ENCODE data around the gene LRPAP1. TPM values are rescaled to one million over a fixed set of nuclear protein-coding genes. Genes with fewer than 3 reads are reported as not detected.

Gene LRPAP1
- total and polyA plus RNA-seq, 10 of the 15 experiments (the other 5 are each of a cell fraction or from before 2014, with no cell fraction given): 1.0 to 100 (median 51.1) TPM

DNA sequence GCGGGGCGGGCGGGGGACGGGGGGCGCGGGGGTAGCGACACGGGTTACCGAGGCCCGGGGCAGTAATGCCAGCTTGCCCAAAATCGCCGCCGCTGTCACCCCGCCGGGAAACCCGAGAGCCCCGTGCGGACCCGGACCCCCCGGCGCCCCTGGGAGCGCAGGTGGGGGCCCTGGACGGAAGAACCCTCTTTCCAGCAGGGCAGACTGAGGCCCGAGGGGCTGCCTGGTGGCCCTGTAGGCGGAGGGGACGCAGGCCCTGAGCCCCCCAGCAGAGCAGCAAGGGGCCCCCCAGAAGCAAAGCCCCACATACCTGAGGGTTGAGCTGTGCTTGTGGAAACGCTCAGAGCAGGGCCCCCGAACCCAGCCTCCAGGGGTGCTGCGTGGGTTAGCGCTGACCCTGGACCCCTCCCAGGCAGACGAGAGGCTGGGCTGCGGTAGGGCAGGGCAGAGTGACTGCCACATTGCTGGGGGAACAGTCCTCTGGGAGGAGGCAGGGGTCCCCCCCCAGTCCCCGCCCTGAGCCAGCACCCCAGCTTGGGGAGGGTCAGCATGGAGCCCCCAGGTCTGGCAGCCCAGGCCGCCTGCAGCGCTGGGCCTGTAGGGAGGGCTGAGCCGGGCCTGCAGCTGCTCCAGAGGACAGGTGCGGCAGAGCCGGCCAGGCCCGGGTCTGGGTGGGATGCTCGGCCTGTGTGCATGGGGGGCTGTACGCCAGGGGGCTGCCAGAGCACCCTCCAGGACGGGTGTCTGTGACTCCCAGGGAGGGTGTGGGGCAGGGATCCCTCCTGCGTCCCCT lies 68.5 kb downstream of the LRPAP1 start:
- BruUV-seq (replicated peaks): no TSS peak
- H2AFZ ChIP-seq (ENCODE audit: control insufficient read depth, low read depth, low read length): no peak overlapping the region
- ChIA-PET RAD21 (ENCODE audit: unreplicated experiment) (no interaction called here), CTCF (no interaction called here), SMC1A (ENCODE audit: uncharacterized antibody, unreplicated experiment) (no interaction called here), POLR2A (no interaction called here)
- intact Hi-C loops (cut with micrococcal nuclease; ENCODE audit: unreplicated experiment): no loop called here
- no peak overlapping the region for H3K4me3 ChIP-seq
- no peak for TF ChIP-seq TCF12 (IDR thresholded peaks at IDR 0.05; ENCODE audit: low read depth, low read length)
- TF ChIP-seq NR2F1 (conservative IDR thresholded peaks at IDR 0.05): no peak
- no peak for TF ChIP-seq SUPT20H (IDR thresholded peaks at IDR 0.05; ENCODE audit: borderline replicate concordance, control insufficient read depth, low read depth, low read length)
- TF ChIP-seq ATF2 (IDR thresholded peaks at IDR 0.05; ENCODE audit: low read length): no peak
- no peak for TF ChIP-seq PBX3 (IDR thresholded peaks at IDR 0.05; ENCODE audit: insufficient replicate concordance, low read depth, low read length)
- TF ChIP-seq, protein P1, sequence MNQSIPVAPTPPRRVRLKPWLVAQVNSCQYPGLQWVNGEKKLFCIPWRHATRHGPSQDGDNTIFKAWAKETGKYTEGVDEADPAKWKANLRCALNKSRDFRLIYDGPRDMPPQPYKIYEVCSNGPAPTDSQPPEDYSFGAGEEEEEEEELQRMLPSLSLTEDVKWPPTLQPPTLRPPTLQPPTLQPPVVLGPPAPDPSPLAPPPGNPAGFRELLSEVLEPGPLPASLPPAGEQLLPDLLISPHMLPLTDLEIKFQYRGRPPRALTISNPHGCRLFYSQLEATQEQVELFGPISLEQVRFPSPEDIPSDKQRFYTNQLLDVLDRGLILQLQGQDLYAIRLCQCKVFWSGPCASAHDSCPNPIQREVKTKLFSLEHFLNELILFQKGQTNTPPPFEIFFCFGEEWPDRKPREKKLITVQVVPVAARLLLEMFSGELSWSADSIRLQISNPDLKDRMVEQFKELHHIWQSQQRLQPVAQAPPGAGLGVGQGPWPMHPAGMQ (IDR thresholded peaks at IDR 0.05; ENCODE audit: borderline replicate concordance): no peak
- TF ChIP-seq, protein P2, sequence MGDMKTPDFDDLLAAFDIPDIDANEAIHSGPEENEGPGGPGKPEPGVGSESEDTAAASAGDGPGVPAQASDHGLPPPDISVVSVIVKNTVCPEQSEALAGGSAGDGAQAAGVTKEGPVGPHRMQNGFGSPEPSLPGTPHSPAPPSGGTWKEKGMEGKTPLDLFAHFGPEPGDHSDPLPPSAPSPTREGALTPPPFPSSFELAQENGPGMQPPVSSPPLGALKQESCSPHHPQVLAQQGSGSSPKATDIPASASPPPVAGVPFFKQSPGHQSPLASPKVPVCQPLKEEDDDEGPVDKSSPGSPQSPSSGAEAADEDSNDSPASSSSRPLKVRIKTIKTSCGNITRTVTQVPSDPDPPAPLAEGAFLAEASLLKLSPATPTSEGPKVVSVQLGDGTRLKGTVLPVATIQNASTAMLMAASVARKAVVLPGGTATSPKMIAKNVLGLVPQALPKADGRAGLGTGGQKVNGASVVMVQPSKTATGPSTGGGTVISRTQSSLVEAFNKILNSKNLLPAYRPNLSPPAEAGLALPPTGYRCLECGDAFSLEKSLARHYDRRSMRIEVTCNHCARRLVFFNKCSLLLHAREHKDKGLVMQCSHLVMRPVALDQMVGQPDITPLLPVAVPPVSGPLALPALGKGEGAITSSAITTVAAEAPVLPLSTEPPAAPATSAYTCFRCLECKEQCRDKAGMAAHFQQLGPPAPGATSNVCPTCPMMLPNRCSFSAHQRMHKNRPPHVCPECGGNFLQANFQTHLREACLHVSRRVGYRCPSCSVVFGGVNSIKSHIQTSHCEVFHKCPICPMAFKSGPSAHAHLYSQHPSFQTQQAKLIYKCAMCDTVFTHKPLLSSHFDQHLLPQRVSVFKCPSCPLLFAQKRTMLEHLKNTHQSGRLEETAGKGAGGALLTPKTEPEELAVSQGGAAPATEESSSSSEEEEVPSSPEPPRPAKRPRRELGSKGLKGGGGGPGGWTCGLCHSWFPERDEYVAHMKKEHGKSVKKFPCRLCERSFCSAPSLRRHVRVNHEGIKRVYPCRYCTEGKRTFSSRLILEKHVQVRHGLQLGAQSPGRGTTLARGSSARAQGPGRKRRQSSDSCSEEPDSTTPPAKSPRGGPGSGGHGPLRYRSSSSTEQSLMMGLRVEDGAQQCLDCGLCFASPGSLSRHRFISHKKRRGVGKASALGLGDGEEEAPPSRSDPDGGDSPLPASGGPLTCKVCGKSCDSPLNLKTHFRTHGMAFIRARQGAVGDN (IDR thresholded peaks at IDR 0.05): no peak
- FAIRE-seq (no peak), ATAC-seq (no peak), DNase-seq (ENCODE audit: low read depth, low spot score) (no peak)
- H3K27ac ChIP-seq (ENCODE audit: control insufficient read depth, insufficient read depth): no peak overlapping the region
- H3K9ac ChIP-seq (ENCODE audit: control insufficient read depth, insufficient read depth, low read length): no peak overlapping the region
- in situ Hi-C loops (cut with MboI): no loop called here
- H3K27me3 ChIP-seq (replicated peaks in 1 of 2; ENCODE audit: control insufficient read depth in 2 of 2, insufficient read depth in 2 of 2, low read length in 1 of 2): peaks cover 0 to 5% of the 10 kb centered on the region in 2 experiments; a peak in 2 of 4 replicates
- H4K20me1 ChIP-seq (ENCODE audit: control insufficient read depth, insufficient read depth): no peaks in the 10 kb centered on the region
- no peaks in the 10 kb centered on the region for H3K79me2 ChIP-seq (ENCODE audit: control insufficient read depth, insufficient read depth, low read length)
- H3K36me3 ChIP-seq (ENCODE audit: control insufficient read depth in 2 of 2, insufficient read depth in 2 of 2, low read length in 1 of 2): no peaks in the 10 kb centered on the region
- no peaks in the 10 kb centered on the region for H3K4me1 ChIP-seq (ENCODE audit: control insufficient read depth, insufficient read depth, low read length)
- WGBS (ENCODE audit: insufficient coverage, insufficient replicate concordance, low lambda C conversion rate, missing lambda C conversion rate): 34% methylated on average over 31 of the region's 43 CpGs
- no peak overlapping the region for H3K4me2 ChIP-seq (ENCODE audit: control insufficient read depth, insufficient read depth)
- H3K9me3 ChIP-seq (replicated peaks; ENCODE audit: control insufficient read depth, insufficient read depth, low read length): no peaks in the 10 kb centered on the region; the same call in 2 of the 3 replicates

Measured in GM12878 (cell line).